Muscle layer of colon (tissue), 2 donors: Measurements from ENCODE around the gene BRCA2.

Experiments used
- H3K27ac ChIP-seq: one replicate; pipeline ENCODE4 v1.7.0; 2013; ENCODE audit warnings: low read depth, mild to moderate bottlenecking, low read length, moderate library complexity
- H3K27me3 ChIP-seq, 2 donors: one replicate each; pipeline ENCODE4 v1.7.0; 2013; ENCODE audit warnings: low read length in 2 of 2, mild to moderate bottlenecking in 2 of 2; ENCODE audit not compliant: insufficient read depth in 2 of 2, control insufficient read depth in 1 of 2
- H3K36me3 ChIP-seq: one replicate; pipeline ENCODE4 v1.7.0; 2013; ENCODE audit warnings: mild to moderate bottlenecking, low read length; ENCODE audit not compliant: insufficient read depth
- H3K4me1 ChIP-seq: one replicate; pipeline ENCODE4 v1.7.0; 2013; ENCODE audit warnings: mild to moderate bottlenecking, low read length; ENCODE audit not compliant: insufficient read depth
- H3K4me3 ChIP-seq, 2 donors: one replicate each; pipeline ENCODE4 v1.7.0; 2013; ENCODE audit warnings: low read length in 2 of 2, low read depth in 1 of 2, mild to moderate bottlenecking in 1 of 2, moderate library complexity in 1 of 2
- H3K9ac ChIP-seq: one replicate; pipeline ENCODE4 v1.7.0; 2013; ENCODE audit warnings: low read length
- H3K9me3 ChIP-seq: one replicate; pipeline ENCODE4 v1.7.0; 2013; ENCODE audit warnings: mild to moderate bottlenecking, low read length
- donor health status: abdominal sarcoma.
- donor health status: Adenocarcinoma of cecum.

The BRCA2 gene

GRCh38 chr13:32315238-32316027 is at the start of gene BRCA2, which contains the start of gene ZAR1L:
BRCA2 (plus strand) TSS chr13:32315508; CDS start chr13:32316461, 953 bp downstream.
ZAR1L (minus strand) TSS chr13:32315363; CDS start chr13:32311925, 3,438 bp downstream.
- Histone ChIP-seq H3K36me3 (no peaks in the 10 kb centered on the region), H3K4me1 (peaks cover 5% of the 10 kb centered on the region), H3K4me3 (peak within 1 kb of the TSS; percentile 63 to 84), H3K9me3 (no peaks in the 10 kb centered on the region), H3K27me3 (no peaks in the 10 kb centered on the region), H3K27ac (peak within 1 kb of the TSS; percentile 64), H3K9ac (peak within 1 kb of the TSS; percentile 78)

- Histone ChIP-seq H3K27me3 (no peaks in the 10 kb centered on the region), H3K9me3 (no peaks in the 10 kb centered on the region), H3K27ac (no peak overlapping the region), H3K4me3 (no peak overlapping the region), H3K36me3 (peaks cover 49% of the 10 kb centered on the region), H3K9ac (no peak overlapping the region), H3K4me1 (peaks cover 23% of the 10 kb centered on the region)
Measured at GRCh38 chr13:32265726-32266125, 49.6 kb upstream of the BRCA2 start.

GRCh38 chr13:32266130-32266529 is 49.2 kb upstream of the BRCA2 start:
- no peak overlapping the region for H3K9ac ChIP-seq
- H3K9me3 ChIP-seq, result no peaks in the 10 kb centered on the region
- H3K27me3 ChIP-seq, result no peaks in the 10 kb centered on the region
- H3K36me3 ChIP-seq, result peaks cover 53% of the 10 kb centered on the region
- no peak overlapping the region for H3K27ac ChIP-seq
- peaks cover 19% of the 10 kb centered on the region for H3K4me1 ChIP-seq
- no peak overlapping the region for H3K4me3 ChIP-seq

GRCh38 chr13:32267836-32268439 is 47.4 kb upstream of the BRCA2 start:
- Histone ChIP-seq H3K9me3 (no peaks in the 10 kb centered on the region), H3K27ac (no peak overlapping the region), H3K36me3 (peaks cover 42% of the 10 kb centered on the region), H3K4me1 (peaks cover 5% of the 10 kb centered on the region), H3K9ac (no peak overlapping the region), H3K27me3 (no peaks in the 10 kb centered on the region), H3K4me3 (no peak overlapping the region)

GRCh38 chr13:32272021-32272683 is 43.2 kb upstream of the BRCA2 start:
- Histone ChIP-seq H3K36me3 (peaks cover 46% of the 10 kb centered on the region), H3K27ac (no peak overlapping the region), H3K9me3 (no peaks in the 10 kb centered on the region)

GRCh38 chr13:32277839-32278238 is 37.5 kb upstream of the BRCA2 start:
- Histone ChIP-seq H3K9me3 (no peaks in the 10 kb centered on the region), H3K27me3 (no peaks in the 10 kb centered on the region), H3K9ac (no peak overlapping the region), H3K4me3 (no peak overlapping the region), H3K27ac (no peak overlapping the region), H3K4me1 (no peaks in the 10 kb centered on the region), H3K36me3 (peaks cover 62% of the 10 kb centered on the region)

More at GRCh38 chr13:32272021-32272683, 43.2 kb upstream of the BRCA2 start:
- Histone ChIP-seq H3K4me3 (no peak overlapping the region), H3K27me3 (no peaks in the 10 kb centered on the region), H3K9ac (no peak overlapping the region), H3K4me1 (no peaks in the 10 kb centered on the region)

GRCh38 chr13:32278426-32278825 is 36.9 kb upstream of the BRCA2 start:
- no peaks in the 10 kb centered on the region for H3K9me3 ChIP-seq
- H3K27ac ChIP-seq, result no peak overlapping the region
- no peaks in the 10 kb centered on the region for H3K27me3 ChIP-seq
- H3K9ac ChIP-seq, result no peak overlapping the region
- no peak overlapping the region for H3K4me3 ChIP-seq
- H3K4me1 ChIP-seq, result peaks cover 3% of the 10 kb centered on the region
- peaks cover 61% of the 10 kb centered on the region for H3K36me3 ChIP-seq

- Histone ChIP-seq H3K36me3 (peaks cover 43% of the 10 kb centered on the region), H3K9ac (no peak overlapping the region), H3K4me1 (peaks cover 19% of the 10 kb centered on the region), H3K4me3 (no peak overlapping the region), H3K27ac (no peak overlapping the region), H3K27me3 (no peaks in the 10 kb centered on the region), H3K9me3 (no peaks in the 10 kb centered on the region)
Measured at GRCh38 chr13:32281096-32281495, 34.2 kb upstream of the BRCA2 start.

GRCh38 chr13:32282096-32282711 is 33.1 kb upstream of the BRCA2 start:
- no peaks in the 10 kb centered on the region for H3K27me3 ChIP-seq
- H3K4me3 ChIP-seq, result no peak overlapping the region
- no peak overlapping the region for H3K27ac ChIP-seq
- H3K9ac ChIP-seq, result no peak overlapping the region
- H3K36me3 ChIP-seq, result peaks cover 33% of the 10 kb centered on the region
- peaks cover 19% of the 10 kb centered on the region for H3K4me1 ChIP-seq
- H3K9me3 ChIP-seq, result no peaks in the 10 kb centered on the region

GRCh38 chr13:32284927-32285632 is 30.2 kb upstream of the BRCA2 start:
- Histone ChIP-seq H3K27ac (peak overlapping the region; percentile 84), H3K27me3 (no peaks in the 10 kb centered on the region), H3K4me1 (peaks cover 19% of the 10 kb centered on the region), H3K36me3 (peaks cover 13% of the 10 kb centered on the region), H3K9me3 (no peaks in the 10 kb centered on the region), H3K4me3 (no peak overlapping the region), H3K9ac (no peak overlapping the region)

- no peak overlapping the region for H3K4me3 ChIP-seq
- H3K36me3 ChIP-seq, result peaks cover 16% of the 10 kb centered on the region
- H3K27ac ChIP-seq, result peak overlapping the region; percentile 84
- no peak overlapping the region for H3K9ac ChIP-seq
- peaks cover 19% of the 10 kb centered on the region for H3K4me1 ChIP-seq
- H3K27me3 ChIP-seq, result no peaks in the 10 kb centered on the region
- no peaks in the 10 kb centered on the region for H3K9me3 ChIP-seq
Measured at GRCh38 chr13:32285633-32285965, 29.7 kb upstream of the BRCA2 start.
